PFSK-1 (cell line): ENCODE measurements around the gene PCDHB6.

Experiments used
- FOXP2 ChIP-seq: optimal IDR thresholded peaks from 2 replicates; pipeline ENCODE3; 2011; ENCODE audit warnings: borderline replicate concordance, control low read depth, inconsistent platforms; ENCODE audit not compliant: insufficient read depth; ENCODE audit errors: extremely low read length, extremely low read depth
- POLR2AphosphoS5 ChIP-seq: IDR thresholded peaks from 2 replicates; pipeline ENCODE4 v1.6.1; 2012; ENCODE audit warnings: low read depth, mild to moderate bottlenecking, control low read depth, low read length, moderate library complexity
- REST ChIP-seq, 2 experiments: IDR thresholded peaks; 2 replicates each; pipeline versions ENCODE4 v1.6.1 to v1.8.0; 2011 to 2012; ENCODE audit warnings: low read depth in 2 of 2, low read length in 2 of 2, control low read depth in 1 of 2, inconsistent platforms in 1 of 2, mild to moderate bottlenecking in 1 of 2, moderate library complexity in 1 of 2; ENCODE audit not compliant: insufficient read depth in 1 of 2
- SIN3A ChIP-seq: IDR thresholded peaks from 2 replicates; pipeline ENCODE4 v1.6.1; 2012; ENCODE audit warnings: mild to moderate bottlenecking, low read length, moderate library complexity, borderline replicate concordance; ENCODE audit not compliant: insufficient read depth
- TAF1 ChIP-seq: IDR thresholded peaks from 2 replicates; pipeline ENCODE4 v1.6.1; 2012; ENCODE audit warnings: low read length, control low read depth, borderline replicate concordance; ENCODE audit not compliant: insufficient read depth

The PCDHB6 gene

DNA sequence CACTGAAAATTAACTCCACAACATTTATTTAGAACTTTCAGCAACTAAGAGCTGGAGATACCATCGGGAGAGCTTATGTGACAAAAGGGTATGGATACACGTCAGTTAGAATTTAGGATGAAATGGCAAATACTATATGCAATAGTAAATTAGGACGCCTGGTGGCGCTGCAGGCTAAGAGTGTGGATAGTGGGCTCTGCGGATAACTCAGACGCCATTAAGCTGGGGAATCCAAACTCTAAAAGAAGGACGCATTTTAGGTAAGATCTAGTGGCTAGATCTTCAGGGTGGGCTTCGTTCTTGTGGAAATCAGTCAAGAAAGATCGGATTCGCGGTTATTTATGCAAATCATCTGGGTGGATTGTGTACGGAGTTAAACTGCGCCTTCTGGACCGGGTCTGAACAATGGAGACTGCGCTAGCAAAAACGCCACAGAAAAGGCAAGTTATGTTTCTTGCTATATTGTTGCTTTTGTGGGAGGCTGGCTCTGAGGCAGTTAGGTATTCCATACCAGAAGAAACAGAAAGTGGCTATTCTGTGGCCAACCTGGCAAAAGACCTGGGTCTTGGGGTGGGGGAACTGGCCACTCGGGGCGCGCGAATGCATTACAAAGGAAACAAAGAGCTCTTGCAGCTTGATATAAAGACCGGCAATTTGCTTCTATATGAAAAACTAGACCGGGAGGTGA lies 14.7 kb upstream of the PCDHB6 start, which contains the start of gene PCDHB5:
TSS of gene PCDHB5 (plus strand) at position 177 of the 688 bp plus-strand sequence. CDS start at position 406, 229 bp downstream.
- TF ChIP-seq FOXP2 (no peak), TAF1 (no peak), SIN3A (no peak), POLR2AphosphoS5 (no peak), REST (IDR thresholded peaks at IDR 0.05; ENCODE audit: insufficient read depth in 1 of 2, low read depth in 2 of 2, low read length in 2 of 2) (no peak)

- no peak for TF ChIP-seq SIN3A
- no peak for TF ChIP-seq POLR2AphosphoS5
- no peak for TF ChIP-seq FOXP2
- TF ChIP-seq TAF1: no peak
- no peak for TF ChIP-seq REST (IDR thresholded peaks at IDR 0.05; ENCODE audit: insufficient read depth in 1 of 2, low read depth in 2 of 2, low read length in 2 of 2)
Observed at GRCh38 chr5:141135718-141136266, 14.1 kb upstream of the PCDHB6 start.

DNA sequence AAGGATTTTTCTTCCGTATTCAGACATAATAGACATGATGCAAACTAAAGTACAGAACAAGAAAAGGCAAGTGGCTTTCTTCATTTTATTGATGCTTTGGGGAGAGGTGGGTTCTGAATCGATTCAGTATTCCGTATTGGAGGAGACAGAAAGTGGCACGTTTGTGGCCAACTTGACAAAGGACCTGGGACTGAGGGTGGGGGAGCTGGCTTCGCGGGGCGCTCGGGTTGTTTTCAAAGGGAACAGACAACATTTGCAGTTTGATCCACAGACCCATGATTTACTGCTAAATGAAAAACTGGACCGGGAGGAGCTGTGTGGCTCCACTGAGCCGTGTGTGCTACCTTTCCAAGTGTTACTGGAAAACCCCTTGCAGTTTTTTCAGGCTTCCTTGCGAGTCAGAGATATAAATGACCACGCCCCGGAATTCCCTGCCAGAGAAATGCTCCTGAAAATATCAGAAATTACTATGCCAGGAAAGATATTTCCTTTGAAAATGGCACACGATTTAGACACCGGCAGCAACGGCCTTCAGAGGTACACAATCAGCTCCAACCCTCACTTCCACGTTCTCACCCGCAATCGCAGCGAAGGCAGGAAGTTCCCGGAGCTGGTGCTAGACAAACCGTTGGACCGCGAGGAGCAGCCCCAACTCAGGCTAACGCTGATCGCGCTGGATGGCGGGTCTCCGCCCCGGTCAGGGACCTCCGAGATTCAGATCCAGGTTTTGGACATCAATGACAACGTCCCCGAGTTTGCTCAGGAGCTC lies 551 bp downstream of the PCDHB6 start:
- TF ChIP-seq FOXP2 (no peak), POLR2AphosphoS5 (no peak), REST (IDR thresholded peaks at IDR 0.05; ENCODE audit: insufficient read depth in 1 of 2, low read depth in 2 of 2, low read length in 2 of 2) (no peak), TAF1 (no peak)

- no peak for TF ChIP-seq FOXP2
- no peak for TF ChIP-seq SIN3A
- TF ChIP-seq POLR2AphosphoS5: no peak
- no peak for TF ChIP-seq TAF1
- TF ChIP-seq REST (IDR thresholded peaks at IDR 0.05; ENCODE audit: insufficient read depth in 1 of 2, low read depth in 2 of 2, low read length in 2 of 2): no peak
Observed at GRCh38 chr5:141150993-141151325, 1.1 kb downstream of the PCDHB6 start.
